ENCODE results near the gene LRRN3. TPM values are rescaled to one million over a fixed set of nuclear protein-coding genes. Genes with fewer than 3 reads are reported as not detected.

The LRRN3 gene
- total RNA-seq, 4 donors from 2014 or later = 0.39 to 1.3 (median 0.61) TPM

DNA sequence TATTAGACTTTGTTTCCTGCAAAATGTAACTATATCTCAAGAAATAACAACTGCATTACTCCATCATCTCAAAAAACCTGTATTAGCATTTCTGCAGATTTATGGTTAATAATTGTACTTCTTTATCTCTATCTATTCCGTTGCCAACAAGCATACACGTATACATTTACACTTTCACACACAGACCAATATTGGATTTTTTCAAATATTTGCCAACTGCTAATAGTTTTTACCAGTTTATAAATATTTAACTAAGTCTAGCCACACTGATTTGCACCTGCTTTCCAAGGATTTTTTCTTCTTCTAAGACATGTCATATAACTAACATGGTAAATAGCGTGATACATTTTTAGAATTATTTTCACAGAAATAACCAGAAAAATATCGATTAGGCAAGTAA is 12.2 kb downstream of the LRRN3 start:
- H3K36me3 ChIP-seq = no peaks in the 10 kb centered on the region
- H3K27ac ChIP-seq (replicated peaks in 1 of 4) = no peak overlapping the region
- WGBS = 98% methylated on average over 4 of the region's 4 CpGs
- no peak for DNase-seq (ENCODE audit: extremely low spot score)
- no peaks in the 10 kb centered on the region for H3K27me3 ChIP-seq
- peaks cover 4 to 15% (median 6%) of the 10 kb centered on the region in 4 donors for H3K4me1 ChIP-seq
- TF ChIP-seq, protein P1, sequence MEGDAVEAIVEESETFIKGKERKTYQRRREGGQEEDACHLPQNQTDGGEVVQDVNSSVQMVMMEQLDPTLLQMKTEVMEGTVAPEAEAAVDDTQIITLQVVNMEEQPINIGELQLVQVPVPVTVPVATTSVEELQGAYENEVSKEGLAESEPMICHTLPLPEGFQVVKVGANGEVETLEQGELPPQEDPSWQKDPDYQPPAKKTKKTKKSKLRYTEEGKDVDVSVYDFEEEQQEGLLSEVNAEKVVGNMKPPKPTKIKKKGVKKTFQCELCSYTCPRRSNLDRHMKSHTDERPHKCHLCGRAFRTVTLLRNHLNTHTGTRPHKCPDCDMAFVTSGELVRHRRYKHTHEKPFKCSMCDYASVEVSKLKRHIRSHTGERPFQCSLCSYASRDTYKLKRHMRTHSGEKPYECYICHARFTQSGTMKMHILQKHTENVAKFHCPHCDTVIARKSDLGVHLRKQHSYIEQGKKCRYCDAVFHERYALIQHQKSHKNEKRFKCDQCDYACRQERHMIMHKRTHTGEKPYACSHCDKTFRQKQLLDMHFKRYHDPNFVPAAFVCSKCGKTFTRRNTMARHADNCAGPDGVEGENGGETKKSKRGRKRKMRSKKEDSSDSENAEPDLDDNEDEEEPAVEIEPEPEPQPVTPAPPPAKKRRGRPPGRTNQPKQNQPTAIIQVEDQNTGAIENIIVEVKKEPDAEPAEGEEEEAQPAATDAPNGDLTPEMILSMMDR (IDR thresholded peaks at IDR 0.05) = no peak
- TF ChIP-seq EP300 (IDR thresholded peaks at IDR 0.05) = no peak
- TF ChIP-seq POLR2A (IDR thresholded peaks at IDR 0.05; ENCODE audit: low read depth) = no peak
- no peak for TF ChIP-seq POLR2AphosphoS5 (IDR thresholded peaks at IDR 0.05)
- intact Hi-C loops (cut with DNase I) = no loop called here
- H3K4me3 ChIP-seq = no peak overlapping the region
- no peaks in the 10 kb centered on the region for H3K9me3 ChIP-seq

DNA sequence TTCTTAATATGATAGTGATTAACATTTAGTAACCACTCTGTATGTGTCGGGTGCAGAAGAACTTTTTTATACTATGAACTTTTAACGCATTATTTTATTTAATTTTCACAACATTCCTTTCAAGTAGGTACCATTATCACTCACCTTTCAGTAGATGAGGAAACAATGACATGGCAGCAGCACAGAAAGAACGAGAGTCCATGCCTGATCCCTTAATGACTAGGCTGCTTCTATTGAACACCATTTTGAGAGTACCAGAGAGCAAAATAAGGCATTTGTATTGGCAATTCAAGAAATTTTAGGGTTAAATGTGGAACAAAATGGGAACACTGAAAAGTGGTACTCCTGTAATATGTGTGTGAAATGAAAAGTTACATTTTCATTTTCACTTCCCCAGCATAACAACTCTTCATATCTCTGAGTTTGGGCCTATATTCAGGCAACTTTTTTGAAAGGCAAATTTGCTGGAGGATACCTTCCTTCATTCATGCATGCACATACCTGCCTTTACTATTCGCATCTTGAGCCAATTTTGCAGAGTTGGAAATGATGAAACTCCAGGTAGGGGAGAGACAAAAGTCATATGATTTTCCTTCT is 12.8 kb downstream of the LRRN3 start:
- H3K36me3 ChIP-seq = no peaks in the 10 kb centered on the region
- WGBS = 93% methylated on average over 4 of the region's 4 CpGs
- DNase-seq (ENCODE audit: extremely low spot score) = no peak
- intact Hi-C loops (cut with DNase I) = no loop called here
- H3K27me3 ChIP-seq = no peaks in the 10 kb centered on the region
- no peaks in the 10 kb centered on the region for H3K9me3 ChIP-seq
- H3K4me1 ChIP-seq = peaks cover 4 to 10% (median 6%) of the 10 kb centered on the region in 4 donors
- no peak overlapping the region for H3K27ac ChIP-seq (replicated peaks in 1 of 4)
- TF ChIP-seq POLR2AphosphoS5 (IDR thresholded peaks at IDR 0.05) (no peak), EP300 (IDR thresholded peaks at IDR 0.05) (no peak), POLR2A (IDR thresholded peaks at IDR 0.05; ENCODE audit: low read depth) (no peak)
- TF ChIP-seq, protein P1 (IDR thresholded peaks at IDR 0.05) = no peak
- H3K4me3 ChIP-seq = no peak overlapping the region

DNA sequence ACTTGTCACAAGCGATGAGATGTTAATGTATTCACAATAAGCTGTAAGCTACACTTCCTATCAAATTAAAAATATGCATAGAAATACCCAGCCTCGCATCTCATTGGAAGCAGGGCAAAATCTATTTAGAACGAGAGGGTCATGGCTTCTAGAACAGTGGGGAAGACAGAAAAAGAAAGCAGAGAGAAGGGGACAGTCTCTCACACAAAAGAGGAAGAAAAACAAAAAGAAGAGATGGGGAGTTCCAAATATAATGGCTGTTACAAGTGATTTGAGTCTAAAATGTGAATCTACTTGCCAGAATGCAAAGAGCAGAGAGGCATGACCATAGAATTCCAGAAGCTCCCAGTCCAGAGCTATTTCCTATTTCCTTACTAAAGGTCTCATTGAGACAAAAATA is 13.8 kb downstream of the LRRN3 start:
- DNase-seq (ENCODE audit: extremely low spot score) = no peak
- Histone ChIP-seq H3K27me3 (no peaks in the 10 kb centered on the region), H3K36me3 (no peaks in the 10 kb centered on the region), H3K4me1 (peaks cover 4 to 10% (median 6%) of the 10 kb centered on the region in 4 donors), H3K9me3 (no peaks in the 10 kb centered on the region), H3K4me3 (no peak overlapping the region), H3K27ac (replicated peaks in 1 of 4) (no peak overlapping the region)
- intact Hi-C loops (cut with DNase I) = no loop called here
- TF ChIP-seq POLR2A (IDR thresholded peaks at IDR 0.05; ENCODE audit: low read depth) (no peak), EP300 (IDR thresholded peaks at IDR 0.05) (no peak), POLR2AphosphoS5 (IDR thresholded peaks at IDR 0.05) (no peak)
- TF ChIP-seq, protein P1 (IDR thresholded peaks at IDR 0.05) = no peak
- 91% methylated on average over 3 of the region's 3 CpGs for WGBS

DNA sequence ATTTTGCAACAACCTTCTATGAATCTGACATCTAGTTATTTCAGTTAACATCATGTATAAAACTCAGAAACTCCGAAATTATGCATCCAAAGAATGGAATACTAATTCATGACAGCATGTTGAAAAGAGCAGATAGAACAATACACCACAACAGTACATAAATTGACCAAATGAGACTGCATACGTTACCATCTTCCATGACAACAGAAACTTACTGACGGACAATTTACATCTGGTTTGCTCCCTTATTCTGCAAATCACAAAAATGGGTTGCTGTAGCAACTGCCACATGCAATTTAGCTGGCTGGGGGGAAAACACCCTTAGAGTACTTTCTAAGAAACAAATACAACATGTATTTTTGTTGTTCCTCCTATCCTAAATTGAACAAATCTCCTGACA is 14.3 kb downstream of the LRRN3 start:
- Histone ChIP-seq H3K4me1 (peaks cover 4 to 10% (median 6%) of the 10 kb centered on the region in 4 donors), H3K4me3 (no peak overlapping the region), H3K9me3 (no peaks in the 10 kb centered on the region), H3K36me3 (no peaks in the 10 kb centered on the region), H3K27me3 (no peaks in the 10 kb centered on the region), H3K27ac (replicated peaks in 1 of 4) (no peak overlapping the region)
- TF ChIP-seq EP300 (IDR thresholded peaks at IDR 0.05) (no peak), POLR2A (IDR thresholded peaks at IDR 0.05; ENCODE audit: low read depth) (no peak), POLR2AphosphoS5 (IDR thresholded peaks at IDR 0.05) (no peak)
- TF ChIP-seq, protein P1 (IDR thresholded peaks at IDR 0.05) = no peak
- no peak for DNase-seq (ENCODE audit: extremely low spot score)
- intact Hi-C loops (cut with DNase I) = no loop called here
- WGBS = 92% methylated on average over 3 of the region's 3 CpGs

DNA sequence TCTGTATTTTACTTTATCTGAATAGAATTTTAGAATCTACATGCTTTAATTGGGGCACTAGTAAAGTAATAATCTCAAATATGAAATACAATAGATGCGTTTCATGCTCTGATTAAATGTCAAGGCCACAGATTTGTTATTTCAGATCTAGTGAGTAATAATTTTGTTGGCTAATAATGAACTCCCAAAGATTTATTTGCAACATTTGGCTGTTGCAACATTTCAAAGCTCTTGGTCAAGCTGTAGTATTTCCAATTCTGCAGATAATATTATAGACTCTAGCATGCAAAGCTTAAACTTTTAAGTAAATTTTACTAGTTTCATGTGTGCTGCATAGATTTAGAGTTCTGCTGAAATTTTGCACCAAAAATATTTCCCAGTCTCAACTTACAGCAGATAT is 16.7 kb downstream of the LRRN3 start:
- H3K36me3 ChIP-seq = no peaks in the 10 kb centered on the region
- no peak for DNase-seq (ENCODE audit: extremely low spot score)
- TF ChIP-seq, protein P1 (IDR thresholded peaks at IDR 0.05) = no peak
- TF ChIP-seq POLR2A (IDR thresholded peaks at IDR 0.05; ENCODE audit: low read depth) = no peak
- TF ChIP-seq EP300 (IDR thresholded peaks at IDR 0.05) = no peak
- TF ChIP-seq POLR2AphosphoS5 (IDR thresholded peaks at IDR 0.05) = no peak
- no peak overlapping the region for H3K27ac ChIP-seq (replicated peaks in 1 of 4)
- no peak overlapping the region for H3K4me3 ChIP-seq
- H3K9me3 ChIP-seq = no peaks in the 10 kb centered on the region
- 68% methylated on average over 1 of the region's 1 CpG for WGBS
- H3K4me1 ChIP-seq = peaks cover 4 to 10% (median 6%) of the 10 kb centered on the region in 4 donors
- intact Hi-C loops (cut with DNase I) = no loop called here
- no peaks in the 10 kb centered on the region for H3K27me3 ChIP-seq

Measured in esophagus muscularis mucosa (tissue), 4 donors.